Fibroblast of the aortic adventitia (primary cell): ENCODE data around the gene CTSH. TPM values are rescaled to one million over a fixed set of nuclear protein-coding genes. Genes with fewer than 3 reads are reported as not detected.

ENCODE experiments used
- DNase-seq: peaks from one replicate; pipeline ENCODE4 v3.0.0-alpha.2; 2010; ENCODE audit warnings: low read depth
- H3K4me3 ChIP-seq: 2 replicates; pipeline ENCODE4 v1.5.1; 2011; ENCODE audit warnings: low read depth, mild to moderate bottlenecking, control low read depth, low read length, moderate library complexity
- total RNA-seq: library from RNA; depleted of rRNA; stranded (reverse); fragments of >200 nt; gene quantifications from 2 replicates; pipeline ENCODE4 v1.2.3, GENCODE V29; 2012; ENCODE audit warnings: low replicate concordance
- TF ChIP-seq, protein P1 (sequence below): IDR thresholded peaks from 2 replicates; pipeline ENCODE4 v1.5.1; 2011; ENCODE audit warnings: mild to moderate bottlenecking, low read length, control low read depth, inconsistent platforms; ENCODE audit not compliant: insufficient read depth

The CTSH gene
- total RNA-seq, 1 donor, result 8.5 TPM

DNA sequence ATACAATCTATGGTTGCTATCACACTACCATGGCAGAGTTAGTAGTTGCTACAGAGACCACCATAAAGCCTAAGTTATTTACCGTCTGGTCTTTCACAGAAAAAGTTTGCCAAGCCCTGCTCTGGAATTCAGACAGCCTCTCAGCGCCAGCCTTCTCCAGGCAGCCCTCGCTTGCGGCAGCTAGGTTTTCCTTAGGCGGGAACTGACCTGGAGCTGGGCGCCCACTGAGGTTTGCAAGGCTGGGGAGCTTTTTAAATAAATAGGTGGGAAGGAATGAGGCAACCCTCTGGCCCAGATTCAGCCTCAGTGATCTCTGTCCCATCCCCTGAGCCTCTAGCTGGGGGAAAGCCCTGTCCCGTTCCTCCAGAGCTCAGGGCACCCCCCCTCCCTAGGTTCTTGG lies 1.2 kb downstream of the CTSH start:
- peak; percentile 28 for DNase-seq
- no peak overlapping the region for H3K4me3 ChIP-seq
- TF ChIP-seq, protein P1, sequence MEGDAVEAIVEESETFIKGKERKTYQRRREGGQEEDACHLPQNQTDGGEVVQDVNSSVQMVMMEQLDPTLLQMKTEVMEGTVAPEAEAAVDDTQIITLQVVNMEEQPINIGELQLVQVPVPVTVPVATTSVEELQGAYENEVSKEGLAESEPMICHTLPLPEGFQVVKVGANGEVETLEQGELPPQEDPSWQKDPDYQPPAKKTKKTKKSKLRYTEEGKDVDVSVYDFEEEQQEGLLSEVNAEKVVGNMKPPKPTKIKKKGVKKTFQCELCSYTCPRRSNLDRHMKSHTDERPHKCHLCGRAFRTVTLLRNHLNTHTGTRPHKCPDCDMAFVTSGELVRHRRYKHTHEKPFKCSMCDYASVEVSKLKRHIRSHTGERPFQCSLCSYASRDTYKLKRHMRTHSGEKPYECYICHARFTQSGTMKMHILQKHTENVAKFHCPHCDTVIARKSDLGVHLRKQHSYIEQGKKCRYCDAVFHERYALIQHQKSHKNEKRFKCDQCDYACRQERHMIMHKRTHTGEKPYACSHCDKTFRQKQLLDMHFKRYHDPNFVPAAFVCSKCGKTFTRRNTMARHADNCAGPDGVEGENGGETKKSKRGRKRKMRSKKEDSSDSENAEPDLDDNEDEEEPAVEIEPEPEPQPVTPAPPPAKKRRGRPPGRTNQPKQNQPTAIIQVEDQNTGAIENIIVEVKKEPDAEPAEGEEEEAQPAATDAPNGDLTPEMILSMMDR, result no peak

DNA sequence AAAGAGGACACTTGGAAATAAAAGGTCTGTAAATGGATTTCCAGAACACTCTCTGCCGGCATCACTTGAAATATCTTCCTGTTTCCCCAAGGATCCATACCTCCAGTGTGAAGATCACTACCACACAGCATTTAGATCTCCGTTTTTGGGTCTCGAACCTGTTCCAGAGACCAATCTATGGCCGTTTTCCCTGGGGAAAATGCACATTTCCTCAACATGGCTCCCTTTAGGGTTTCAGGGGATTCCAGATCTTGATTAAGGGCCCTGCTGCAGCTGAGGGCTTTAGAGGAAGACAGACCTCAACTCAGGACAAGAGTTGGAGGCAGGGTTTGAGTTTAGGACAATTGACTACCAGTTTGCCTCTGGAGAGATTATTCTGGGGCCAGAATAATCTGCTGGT lies 2.1 kb downstream of the CTSH start:
- no peak for DNase-seq
- no peak overlapping the region for H3K4me3 ChIP-seq
- TF ChIP-seq, protein P1, result no peak

DNA sequence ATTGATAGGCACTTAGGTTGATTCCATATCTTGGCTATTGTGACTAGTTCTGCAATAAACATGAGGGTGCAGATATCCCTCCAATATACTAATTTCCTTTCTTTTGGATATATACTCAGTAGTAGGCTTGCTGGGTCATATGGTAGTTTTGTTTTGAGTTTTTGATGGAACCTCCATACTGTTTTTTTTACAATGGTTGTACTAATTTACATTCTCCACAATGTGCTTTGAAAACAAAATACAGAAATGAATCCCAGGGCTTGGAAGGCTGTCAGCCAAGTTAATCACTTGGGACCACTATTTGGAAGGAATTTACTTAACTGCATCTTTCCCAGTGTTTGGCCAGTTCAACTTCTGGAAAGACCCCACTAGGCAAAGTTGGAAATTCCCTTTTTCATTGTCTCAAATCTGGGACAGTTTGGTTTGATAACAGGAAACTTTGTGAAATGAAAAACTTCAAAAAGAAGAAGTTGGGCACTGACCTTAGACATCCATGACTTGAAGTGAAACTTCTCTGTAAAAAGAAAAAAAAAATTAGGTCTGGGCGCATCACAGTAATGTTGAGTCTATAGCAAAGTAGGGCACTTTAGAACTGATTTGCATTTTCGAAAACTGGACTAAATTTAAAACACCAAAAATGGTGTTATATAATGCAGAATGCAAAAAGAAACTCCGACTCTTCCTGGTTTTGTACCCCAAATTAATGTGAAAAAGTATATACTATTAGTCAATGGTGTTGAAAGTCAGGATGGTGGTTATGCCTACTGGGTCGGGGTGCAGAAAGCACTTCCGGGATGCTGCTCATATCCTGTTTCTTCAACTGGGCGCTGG lies 6.0 kb downstream of the CTSH start:
- H3K4me3 ChIP-seq, result no peak overlapping the region
- peak; percentile 28 for DNase-seq
- TF ChIP-seq, protein P1, result no peak

DNA sequence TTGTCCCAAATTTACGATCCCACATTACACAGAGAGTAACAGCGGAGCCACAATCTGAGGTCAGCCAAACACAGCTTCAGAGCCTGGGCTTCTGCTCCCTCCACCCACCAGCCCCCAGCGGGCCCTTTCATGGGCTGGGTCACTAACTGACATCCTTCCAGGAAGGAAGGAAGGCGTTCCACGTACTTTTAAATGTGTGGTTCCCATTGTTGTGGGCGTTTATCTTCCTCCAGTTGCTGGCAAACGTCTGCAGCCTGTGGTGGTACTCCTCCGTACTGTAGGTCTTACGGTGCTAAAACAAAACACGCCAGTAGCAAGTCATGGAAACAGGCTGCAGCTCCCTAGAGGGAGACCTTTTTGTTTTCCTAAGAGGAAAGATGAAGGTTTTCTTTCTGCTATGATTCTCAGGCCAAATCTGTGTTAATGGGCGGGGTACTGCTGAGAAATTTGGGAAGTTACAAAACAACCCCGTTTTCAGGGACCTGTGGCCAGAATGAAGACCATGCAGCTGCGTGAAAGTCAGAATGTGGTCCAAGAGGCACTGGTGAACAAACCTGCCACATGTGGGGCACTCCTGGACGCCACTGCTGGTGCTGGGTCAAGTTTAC lies 7.6 kb downstream of the CTSH start:
- peak; percentile 82 for DNase-seq
- H3K4me3 ChIP-seq, result no peak overlapping the region
- TF ChIP-seq, protein P1, result no peak

DNA sequence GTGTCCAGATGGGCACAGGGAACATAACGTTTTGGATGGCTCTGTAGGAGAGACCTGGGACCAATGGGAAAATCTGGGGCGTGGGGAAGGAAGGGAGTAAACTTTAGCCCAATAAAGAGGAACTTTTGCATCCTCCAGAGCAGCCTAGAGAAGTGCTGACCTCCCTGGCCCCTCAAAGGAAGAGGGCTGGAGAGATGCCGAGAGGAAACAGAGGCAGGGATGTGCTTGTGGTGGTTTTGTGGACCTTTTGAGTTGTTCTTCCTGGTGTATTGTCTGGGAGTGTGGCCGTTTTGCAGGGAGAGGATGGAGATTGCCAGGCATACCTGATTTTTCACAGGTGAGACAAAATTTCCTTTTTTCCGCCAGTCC lies 10.2 kb downstream of the CTSH start:
- H3K4me3 ChIP-seq, result no peak overlapping the region
- TF ChIP-seq, protein P1, result no peak
- DNase-seq, result no peak

DNA sequence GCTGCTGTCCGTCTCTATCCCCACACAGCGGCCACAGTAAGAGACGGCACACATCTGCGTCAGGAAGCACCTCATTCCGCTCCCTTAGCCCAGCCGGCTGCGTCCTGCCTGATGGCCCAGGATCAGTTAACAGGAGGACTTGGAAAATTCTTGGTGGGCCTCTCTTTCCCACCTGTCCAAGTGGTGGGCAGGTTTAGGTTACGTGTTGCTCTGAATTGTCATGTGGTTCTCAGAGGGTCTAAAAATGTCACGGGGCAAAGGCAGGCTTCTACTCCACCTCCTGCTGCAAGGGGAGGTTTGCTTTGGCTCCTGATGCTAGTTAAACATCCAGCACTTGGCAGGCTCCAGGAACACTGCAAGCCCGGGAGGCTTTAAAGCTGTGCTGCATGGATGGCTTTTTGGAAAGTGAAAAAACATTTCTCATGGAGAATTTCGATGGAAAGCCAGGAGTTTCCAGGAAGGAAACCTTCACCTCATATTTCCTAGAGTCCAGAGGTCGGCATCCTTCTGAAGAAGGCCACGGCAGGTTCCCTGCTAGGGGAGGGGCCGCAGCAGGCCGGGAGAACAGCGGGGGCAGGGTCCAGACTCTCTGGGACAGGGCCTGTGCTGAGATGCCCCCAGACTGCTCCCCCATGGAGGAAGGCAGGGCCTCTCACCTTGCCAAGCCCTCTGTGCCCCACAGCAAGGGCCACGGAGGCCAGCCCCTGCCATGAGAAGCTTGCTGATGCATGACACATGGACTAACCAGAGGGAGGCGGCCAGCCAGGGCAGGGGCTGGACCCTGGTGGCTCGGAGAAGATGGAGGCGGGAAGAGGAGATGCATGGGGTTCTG lies 10.8 kb downstream of the CTSH start:
- no peak overlapping the region for H3K4me3 ChIP-seq
- DNase-seq, result peak; percentile 79
- TF ChIP-seq, protein P1, result no peak
